Activated B cell treated with CpG ODN at 0.5 μM for 24 hours (primary cell): ENCODE data around the gene MRPL55. TPM values are rescaled to one million over a fixed set of nuclear protein-coding genes. Genes with fewer than 3 reads are reported as not detected.
A peak's percentile ranks its signal among the peaks of the same experiment; 100 is the strongest.

Source experiments
- ATAC-seq: fragments of 200-7000 bp; cut with Tn5 transposase; one replicate; pipeline ENCODE4 v1.10.0; 2021; ENCODE audit warnings: low read depth, mild to moderate bottlenecking, moderate library complexity
- CTCF ChIA-PET: fragments of 350-600 bp; sonication (Branson Sonifier 250); formaldehyde crosslinking; loops from one replicate; lab custom pipeline; 2021; ENCODE audit warnings: antibody characterized with exemption; lab: Charles Lee
- POLR2A ChIA-PET: fragments of 350-600 bp; sonication (Branson Sonifier 250); formaldehyde crosslinking; loops from one replicate; lab custom pipeline; 2021; ENCODE audit warnings: antibody characterized with exemption; lab: Charles Lee
- DNase-seq: peaks from one replicate; pipeline ENCODE4 v3.0.0; 2022
- H3K27ac Mint-ChIP-seq: one replicate; pipeline ENCODE4 v1.8.0; 2020; ENCODE audit warnings: mixed read lengths
- H3K27me3 Mint-ChIP-seq: one replicate; pipeline ENCODE4 v1.8.0; 2021; ENCODE audit warnings: mixed read lengths
- H3K36me3 Mint-ChIP-seq: one replicate; pipeline ENCODE4 v1.8.0; 2021; ENCODE audit warnings: low read depth, mixed read lengths
- H3K4me1 Mint-ChIP-seq: one replicate; pipeline ENCODE4 v1.8.0; 2021; ENCODE audit warnings: mixed read lengths
- H3K4me3 Mint-ChIP-seq: one replicate; pipeline ENCODE4 v1.8.0; 2020; ENCODE audit warnings: mild to moderate bottlenecking, mixed read lengths
- H3K9me3 Mint-ChIP-seq: one replicate; pipeline ENCODE4 v1.8.0; 2020; ENCODE audit warnings: mixed read lengths
- CTCF ChIP-seq: fragments of 200-600 bp; IDR thresholded peaks from one replicate; pipeline ENCODE4 v1.8.0; 2022; ENCODE audit warnings: antibody characterized with exemption, mild to moderate bottlenecking
- intact Hi-C: fragments of 100-400 bp; cut with micrococcal nuclease; formaldehyde crosslinking; loops from one replicate; pipeline ENCODE4 v1.15.1; 2024
- total RNA-seq: library from RNA; stranded (reverse); gene quantifications from 2 replicates; pipeline ENCODE4 v1.2.3, GENCODE V29; 2022

Gene MRPL55
- total RNA-seq, 1 donor from 2014 or later = 34.0 TPM

- peak overlapping the region; percentile 92 for H3K4me3 Mint-ChIP-seq
- CTCF ChIA-PET = interaction anchor here (0.9 kb wide), 1 partner anchor 56 kb away, joined by 3 read pairs; no protein-coding TSS in a partner anchor
- no peak for DNase-seq
- POLR2A ChIA-PET = interaction anchor here (0.7 to 2.8 kb wide), 8 partner anchors 11 to 377 kb away, joined by 3 to 47 read pairs (median 8); partner anchors contain the start of genes ARF1, GUK1, IBA57 and RNF187
- ATAC-seq = no peak
- H3K36me3 Mint-ChIP-seq = peaks cover 20% of the 10 kb centered on the region
- no peak for TF ChIP-seq CTCF
- peaks cover 21% of the 10 kb centered on the region for H3K4me1 Mint-ChIP-seq
- intact Hi-C loops = loop anchor here (1.0 to 10.0 kb wide), 10 partner anchors 28 to 565 kb away; partner anchors contain the start of genes ARF1, GUK1, IBA57 and RNF187
- H3K9me3 Mint-ChIP-seq = no peaks in the 10 kb centered on the region
- H3K27me3 Mint-ChIP-seq = no peaks in the 10 kb centered on the region
- peak overlapping the region; percentile 93 for H3K27ac Mint-ChIP-seq
These were observed 926 bp upstream of the MRPL55 start for GRCh38 chr1:228109962-228110488.

DNA sequence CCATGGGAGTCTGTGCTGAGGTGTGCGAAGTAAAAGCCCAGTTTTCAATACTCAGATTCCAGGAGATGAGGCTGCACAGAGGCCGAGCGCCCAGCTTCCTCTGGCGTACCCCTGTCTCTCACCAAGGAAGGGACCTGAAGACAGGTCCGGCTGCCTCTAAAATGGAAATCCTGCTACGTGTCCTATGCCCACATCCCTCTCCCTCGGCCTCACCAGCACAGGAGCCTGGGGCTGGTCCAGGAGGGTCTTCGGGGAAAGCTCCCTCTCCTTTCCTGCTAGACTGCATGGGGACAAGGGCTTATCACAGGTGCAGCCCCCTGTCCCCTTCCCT is 392 bp downstream of the MRPL55 start:
- Mint-ChIP-seq H3K27me3 (no peaks in the 10 kb centered on the region), H3K9me3 (no peaks in the 10 kb centered on the region), H3K4me1 (peaks cover 30% of the 10 kb centered on the region), H3K4me3 (peak overlapping the region; percentile 92), H3K27ac (peak overlapping the region; percentile 93), H3K36me3 (peaks cover 20% of the 10 kb centered on the region)
- DNase-seq = no peak
- ChIA-PET CTCF (no interaction called here), POLR2A (interaction anchor here (0.6 to 2.8 kb wide), 4 partner anchors 26 to 58 kb away, joined by 3 to 20 read pairs (median 6); partner anchors contain the start of genes ARF1 and IBA57)
- TF ChIP-seq CTCF = no peak
- intact Hi-C loops = loop anchor here (1.0 to 10.0 kb wide), 10 partner anchors 26 to 564 kb away; partner anchors contain the start of genes ARF1, GUK1, IBA57 and RNF187
- no peak for ATAC-seq

DNA sequence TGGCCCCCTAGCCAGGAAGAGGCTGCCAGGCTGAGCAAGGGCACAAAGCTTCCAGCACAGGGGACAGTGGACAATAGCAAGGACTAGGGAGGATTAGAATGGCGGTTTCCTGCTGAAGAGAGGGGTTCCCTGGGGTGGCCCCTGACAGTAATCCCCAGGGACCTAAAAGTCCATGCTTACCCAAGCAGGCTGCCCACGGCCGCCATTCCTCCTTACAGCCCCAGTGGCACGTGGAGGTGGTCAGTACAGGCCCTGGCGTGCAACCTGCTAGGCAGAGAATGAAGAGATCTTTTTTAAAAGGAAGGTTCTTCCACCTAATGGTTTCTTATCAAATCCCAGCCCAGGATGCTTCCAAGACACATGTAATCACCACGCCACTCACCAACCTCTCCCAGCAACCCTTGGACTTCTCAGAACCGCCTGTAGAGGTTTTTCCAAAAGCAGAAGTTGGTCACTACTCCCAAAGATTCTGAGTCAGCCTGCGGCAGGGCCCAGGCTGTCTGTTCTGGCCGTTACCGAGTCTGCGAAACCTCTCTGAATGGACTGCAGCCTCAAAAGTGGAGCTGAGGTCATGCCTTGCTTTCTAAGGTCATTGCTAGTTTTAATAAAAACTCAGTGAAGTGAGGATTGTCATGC is 926 bp downstream of the MRPL55 start:
- Mint-ChIP-seq H3K27me3 (no peaks in the 10 kb centered on the region), H3K36me3 (peaks cover 23% of the 10 kb centered on the region), H3K4me1 (peaks cover 34% of the 10 kb centered on the region), H3K9me3 (no peaks in the 10 kb centered on the region), H3K27ac (peak overlapping the region; percentile 61), H3K4me3 (peak overlapping the region; percentile 92)
- no peak for TF ChIP-seq CTCF
- POLR2A ChIA-PET = interaction anchor here (0.6 to 2.8 kb wide), 4 partner anchors 25 to 58 kb away, joined by 3 to 20 read pairs (median 6); partner anchors contain the start of genes ARF1 and IBA57
- intact Hi-C loops = loop anchor here (2.0 to 10.0 kb wide), 3 partner anchors 67 to 563 kb away; partner anchors contain the start of gene WNT3A
- no peak for ATAC-seq
- DNase-seq = no peak
- CTCF ChIA-PET = no interaction called here

DNA sequence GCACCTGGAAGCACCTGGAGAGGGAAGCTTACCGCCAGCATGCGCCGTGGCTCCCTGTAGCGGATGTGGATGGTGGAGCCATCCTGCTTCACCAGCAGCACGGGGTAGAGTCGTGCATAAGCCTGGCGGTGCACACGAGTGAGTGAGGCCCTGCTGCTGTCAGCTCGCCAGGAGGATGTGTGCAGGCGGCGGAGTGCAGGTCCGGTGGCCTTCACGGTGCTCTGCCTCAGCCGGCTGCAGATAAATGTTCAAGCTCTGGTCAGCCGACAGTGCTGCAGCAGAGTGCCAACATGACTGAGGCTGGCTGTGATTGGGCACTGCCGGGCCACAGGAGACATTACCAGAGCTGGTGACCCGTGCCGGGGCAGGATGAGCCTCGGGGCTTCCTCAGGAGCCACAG is 1.5 kb downstream of the MRPL55 start:
- DNase-seq (no peak), ATAC-seq (no peak)
- Mint-ChIP-seq H3K27ac (no peak overlapping the region), H3K9me3 (no peaks in the 10 kb centered on the region), H3K4me1 (peaks cover 36% of the 10 kb centered on the region), H3K36me3 (peaks cover 25% of the 10 kb centered on the region), H3K4me3 (peak overlapping the region; percentile 92), H3K27me3 (no peaks in the 10 kb centered on the region)
- ChIA-PET CTCF (no interaction called here), POLR2A (interaction anchor here (1.2 to 2.8 kb wide), 3 partner anchors 25 to 59 kb away, joined by 3 to 20 read pairs (median 5); partner anchors contain the start of gene ARF1)
- no peak for TF ChIP-seq CTCF
- intact Hi-C loops = loop anchor here (2.0 to 10.0 kb wide), 3 partner anchors 67 to 563 kb away; partner anchors contain the start of gene WNT3A

DNA sequence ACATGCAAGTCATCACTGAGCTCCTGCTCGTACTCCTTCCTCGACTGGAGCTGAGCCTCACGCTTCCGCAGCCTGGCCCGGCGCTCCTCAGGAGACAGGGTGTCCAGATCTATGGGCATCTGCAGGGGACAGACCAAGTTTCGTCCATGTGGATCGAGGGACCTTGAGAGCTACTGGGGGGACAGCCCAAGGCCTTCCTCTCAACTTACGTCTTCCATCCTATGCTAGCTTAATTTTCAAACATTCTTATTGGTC is 2.4 kb downstream of the MRPL55 start:
- peaks cover 37% of the 10 kb centered on the region for H3K4me1 Mint-ChIP-seq
- H3K4me3 Mint-ChIP-seq = no peak overlapping the region
- TF ChIP-seq CTCF = no peak
- H3K9me3 Mint-ChIP-seq = no peaks in the 10 kb centered on the region
- no peak overlapping the region for H3K27ac Mint-ChIP-seq
- ATAC-seq (no peak), DNase-seq (no peak)
- POLR2A ChIA-PET = interaction anchor here (0.7 to 1.5 kb wide), 3 partner anchors 16 to 58 kb away, joined by 3 to 5 read pairs (median 3); partner anchors contain the start of gene IBA57
- H3K27me3 Mint-ChIP-seq = no peaks in the 10 kb centered on the region
- H3K36me3 Mint-ChIP-seq = peaks cover 25% of the 10 kb centered on the region
- intact Hi-C loops = loop anchor here (10.0 kb wide), 2 partner anchors 102 to 562 kb away; partner anchors contain the start of gene WNT3A
- CTCF ChIA-PET = no interaction called here
